Stimulated activated CD4-positive, alpha-beta T cell treated with anti-CD3 and anti-CD28 coated beads, Interleukin-4, amount 100 ng/mL, for 4 hours (primary cell): ENCODE measurements around the gene COL13A1.

Experiments used
- DNase-seq, 2 experiments: peaks; one replicate each; pipeline ENCODE4 v3.0.0-alpha.2; 2020

Gene COL13A1

DNA sequence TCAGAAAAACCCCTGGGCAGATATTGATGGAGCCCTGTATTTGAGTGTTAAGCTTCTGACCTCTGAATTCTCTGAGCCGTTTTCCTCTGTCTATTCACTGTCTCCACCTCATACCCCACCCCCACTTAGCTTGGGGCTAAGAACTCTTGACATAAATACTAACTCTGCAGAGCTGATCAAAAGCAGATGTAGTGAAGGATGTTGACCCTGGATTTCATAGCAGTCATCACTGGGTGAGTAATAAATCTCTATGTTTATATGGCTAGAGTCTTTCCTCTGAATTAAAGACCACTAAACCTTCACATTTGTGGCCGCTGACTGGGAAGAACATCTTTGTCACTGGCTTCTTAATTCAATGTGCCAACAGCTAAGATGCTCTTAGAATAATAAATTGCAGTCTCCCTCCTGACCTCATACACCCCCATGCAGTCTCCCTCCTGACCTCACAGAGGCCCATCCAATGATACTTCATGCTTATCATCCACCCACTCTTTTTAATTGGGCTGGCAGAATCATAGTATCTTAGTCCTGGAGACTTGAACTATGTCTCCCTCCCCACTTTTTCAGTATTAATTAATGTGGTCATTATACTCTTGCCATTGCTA, 172.9 kb downstream of the COL13A1 start:
- DNase-seq: no peak

DNA sequence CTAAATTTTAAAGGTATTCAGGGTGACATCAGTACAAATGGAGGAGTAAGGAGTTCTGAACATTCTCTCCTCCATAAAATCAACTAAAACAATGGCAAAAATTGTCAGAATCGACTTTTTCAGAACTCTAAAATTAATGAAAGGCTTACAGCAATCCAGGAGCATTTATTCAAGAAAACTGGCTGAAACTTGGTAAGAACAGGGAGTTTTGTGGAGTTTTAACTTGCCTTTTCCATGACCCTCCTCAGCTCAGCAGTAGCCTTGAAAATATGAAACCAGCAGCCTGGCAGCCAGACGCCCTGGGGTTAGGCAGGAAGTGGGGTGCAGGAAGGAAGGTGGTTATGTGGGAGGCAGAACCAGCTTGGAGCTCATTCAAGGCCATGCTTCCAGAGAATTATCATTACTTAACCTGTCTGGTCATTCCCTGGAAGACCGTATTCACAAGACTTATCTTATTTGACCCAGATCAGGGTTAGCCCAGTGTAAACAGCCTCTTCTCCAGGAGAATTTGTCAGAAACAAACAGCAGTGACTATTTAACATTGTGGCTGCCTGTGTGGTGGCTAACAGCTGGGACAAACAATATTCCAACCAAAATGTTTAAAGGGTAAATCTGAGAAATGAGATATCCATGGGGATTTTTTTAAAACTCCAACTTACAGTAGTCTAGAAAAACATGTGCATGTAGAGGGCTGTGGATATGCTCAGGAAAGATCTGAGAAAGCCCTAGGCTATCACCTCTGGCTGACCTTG, 175.3 kb downstream of the COL13A1 start:
- no peak for DNase-seq

DNA sequence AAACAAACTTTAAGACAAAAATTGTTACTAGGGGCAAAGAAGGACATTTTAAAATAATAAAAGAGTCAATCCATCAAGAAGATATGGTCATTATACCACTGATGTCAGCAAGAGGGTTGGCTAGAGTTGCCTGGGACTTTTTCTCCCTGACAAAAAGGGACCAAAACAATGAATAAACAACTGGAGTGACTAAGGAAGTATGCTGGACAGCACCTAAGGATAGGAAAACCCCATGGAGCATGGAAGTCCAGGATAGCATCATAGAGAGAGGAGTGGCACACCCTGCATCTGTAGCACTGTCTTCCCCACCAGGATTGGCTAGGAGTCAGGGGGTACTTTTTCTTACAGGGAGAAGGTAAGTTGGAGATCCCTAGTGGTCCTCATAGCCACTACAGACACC, 177.5 kb downstream of the COL13A1 start:
- DNase-seq: no peak

DNA sequence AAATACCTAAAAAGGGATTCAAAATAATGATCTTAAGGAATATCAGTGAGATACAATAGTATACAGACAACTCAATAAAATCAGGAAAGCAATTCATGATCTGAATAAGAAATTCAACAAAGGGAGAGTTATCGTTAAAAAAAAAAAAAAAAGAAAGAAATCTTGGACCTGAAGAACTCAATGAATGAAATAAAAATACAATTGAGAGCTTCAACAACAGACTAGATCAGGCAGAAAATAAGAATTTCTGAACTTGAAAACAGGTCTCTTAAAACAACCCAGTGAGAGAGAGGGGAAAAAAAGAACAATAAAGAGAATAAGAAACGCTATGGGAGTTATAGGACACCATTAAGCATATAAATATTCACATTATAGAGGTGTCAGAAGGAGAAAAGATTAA, 179.0 kb downstream of the COL13A1 start:
- DNase-seq: no peak

DNA sequence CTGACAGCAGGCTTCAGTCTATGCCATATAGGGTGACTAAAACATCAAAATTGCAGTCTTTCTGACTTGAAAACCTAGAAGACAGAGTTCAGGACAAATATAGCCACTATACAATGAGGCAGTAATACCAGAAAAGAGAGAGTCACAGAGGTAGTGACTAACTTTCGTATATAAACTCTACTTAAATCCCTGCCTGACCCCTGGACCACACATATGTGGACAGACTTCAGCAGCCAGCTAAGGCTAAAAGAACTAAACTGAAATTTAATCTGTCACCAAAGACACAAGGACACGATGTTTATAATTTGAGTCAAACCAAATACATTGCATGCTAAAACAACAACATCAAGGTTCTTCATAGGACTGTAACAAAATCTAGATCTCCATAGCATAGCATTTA, 186.4 kb downstream of the COL13A1 start:
- no peak for DNase-seq

DNA sequence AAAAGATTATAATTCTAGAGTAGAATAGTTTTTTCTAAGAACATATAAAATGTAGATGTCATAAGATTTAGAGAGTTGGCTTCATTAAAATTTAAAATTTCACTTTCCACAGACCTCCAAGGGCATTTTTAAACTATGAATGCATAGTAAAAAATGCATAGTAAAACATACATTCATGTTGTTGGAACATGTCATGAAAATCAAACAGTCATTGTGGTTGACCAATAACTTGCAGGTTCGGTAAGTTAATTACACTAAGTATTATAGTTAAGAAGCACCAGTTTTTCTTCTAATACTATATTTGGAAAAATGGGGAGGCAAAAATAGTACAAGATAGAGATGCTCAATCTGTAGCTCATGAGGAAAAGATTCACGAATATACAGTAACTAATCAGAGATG, 189.4 kb downstream of the COL13A1 start:
- no peak for DNase-seq

DNA sequence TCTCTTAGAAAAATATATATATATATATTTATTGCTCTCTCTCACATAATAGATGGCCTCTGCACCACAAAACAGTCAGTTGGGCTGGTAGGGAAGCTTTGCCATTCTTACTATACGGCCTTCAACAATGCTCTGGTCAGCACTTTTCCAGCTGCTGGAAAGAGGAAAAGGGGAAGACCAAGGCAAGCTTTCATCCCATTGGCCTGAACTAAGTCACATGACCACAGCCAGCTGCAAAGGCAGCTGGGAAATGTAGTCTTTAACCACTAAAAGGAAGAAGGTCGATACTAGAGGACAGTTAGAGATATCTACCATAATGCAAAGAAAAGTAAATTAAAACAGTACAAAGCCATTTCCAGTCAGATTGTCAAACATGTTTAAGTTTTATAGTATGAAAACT, 192.6 kb downstream of the COL13A1 start:
- DNase-seq: no peak

DNA sequence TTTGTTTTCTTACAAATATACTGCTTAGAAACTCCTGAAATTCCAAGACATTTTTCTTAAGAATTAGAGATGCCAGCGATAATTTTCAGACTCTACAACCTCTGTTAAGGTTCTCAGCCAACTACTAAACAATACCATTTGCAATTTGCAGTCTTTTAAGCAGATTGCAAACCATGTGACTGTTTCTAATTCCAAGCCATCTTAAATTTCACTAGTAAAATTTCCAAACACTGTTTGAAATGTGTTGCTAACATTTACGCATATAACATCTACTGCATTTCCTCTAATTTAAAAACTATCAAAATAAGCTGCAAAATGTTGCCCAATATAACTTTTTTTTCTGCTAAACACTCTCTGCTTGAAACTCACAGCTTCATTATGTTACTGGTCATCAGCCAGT, 194.9 kb downstream of the COL13A1 start:
- no peak for DNase-seq

DNA sequence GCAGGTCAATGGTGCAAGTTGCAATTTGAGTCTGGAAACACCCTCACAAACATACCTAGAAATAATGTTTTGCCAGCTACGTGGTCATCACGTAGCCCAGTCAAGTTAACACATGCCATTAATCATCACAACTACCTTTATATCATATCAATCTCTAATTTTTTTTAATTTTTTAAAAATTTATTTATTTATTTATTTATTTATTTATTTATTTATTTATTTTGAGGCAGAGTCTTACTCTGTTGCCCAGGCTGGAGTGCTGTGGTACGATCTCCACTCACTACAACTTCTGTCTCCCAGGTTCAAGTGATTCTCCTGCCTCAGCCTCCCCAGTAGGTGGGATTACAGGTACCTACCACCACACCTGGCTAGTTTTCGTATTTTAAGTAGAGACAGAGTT, 198.6 kb downstream of the COL13A1 start:
- no peak for DNase-seq

DNA sequence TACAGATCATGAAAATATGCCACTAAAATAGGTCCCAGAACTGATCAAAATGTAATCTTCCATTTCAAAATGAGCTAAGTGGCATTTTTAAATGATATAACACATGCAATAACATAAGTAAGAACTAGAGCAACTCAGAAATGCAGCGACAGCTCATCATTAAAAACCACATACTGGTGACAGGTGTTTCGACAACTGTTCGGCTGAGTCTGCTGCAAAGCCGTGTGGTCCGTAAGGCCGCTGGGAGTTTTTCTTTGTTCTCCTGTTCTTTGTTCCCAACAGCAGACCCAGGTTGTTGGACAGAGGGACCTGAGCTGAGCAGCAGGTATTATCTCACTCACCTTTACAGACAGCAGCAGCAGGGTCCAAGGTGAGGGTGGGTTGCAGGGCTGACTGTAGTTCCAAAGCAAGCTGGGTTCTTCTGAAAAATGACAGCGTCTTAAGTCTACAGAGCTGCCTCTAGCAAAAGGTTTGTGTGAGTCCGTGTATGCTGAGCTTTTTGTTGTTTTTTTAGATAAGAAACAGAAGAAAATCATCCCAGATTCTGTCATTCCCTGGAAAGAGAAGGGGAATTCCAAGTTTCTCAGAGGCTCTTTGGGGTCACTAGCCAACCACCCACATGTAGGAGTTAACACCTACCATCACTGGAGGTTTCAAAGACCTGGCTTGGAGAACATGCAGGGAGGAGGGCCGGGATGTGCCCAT, 205.6 kb downstream of the COL13A1 start:
- no peak for DNase-seq
